ENCODE data around the gene PODN.

The PODN gene

DNA sequence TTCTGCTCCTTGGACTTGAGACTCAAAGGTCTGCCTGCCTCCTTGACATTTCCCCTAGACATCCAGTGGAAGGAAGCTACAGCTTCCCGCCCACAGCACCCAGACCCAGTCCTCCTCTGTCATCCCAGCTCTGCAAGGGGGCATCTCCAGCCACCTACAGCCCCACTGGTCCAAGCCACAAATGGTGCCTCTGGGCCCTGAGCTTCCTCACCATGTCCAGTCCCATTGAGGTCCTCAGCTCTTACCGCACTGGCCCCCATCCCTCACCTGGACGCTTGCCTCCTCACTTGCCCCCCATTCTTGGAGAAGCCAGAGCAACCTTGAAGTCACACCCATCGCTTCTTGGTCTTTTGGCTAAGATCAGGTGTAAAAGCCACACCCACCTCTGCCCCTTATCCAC lies 13.2 kb downstream of the PODN start:
- no peaks in the 10 kb centered on the region for H3K36me3 ChIP-seq (ENCODE audit: insufficient read depth, low read length)
- H3K27ac ChIP-seq (ENCODE audit: low read length): no peak overlapping the region
- H3K9me3 ChIP-seq (ENCODE audit: insufficient read depth, low read length, severe bottlenecking): no peaks in the 10 kb centered on the region
- TF ChIP-seq, protein P1, sequence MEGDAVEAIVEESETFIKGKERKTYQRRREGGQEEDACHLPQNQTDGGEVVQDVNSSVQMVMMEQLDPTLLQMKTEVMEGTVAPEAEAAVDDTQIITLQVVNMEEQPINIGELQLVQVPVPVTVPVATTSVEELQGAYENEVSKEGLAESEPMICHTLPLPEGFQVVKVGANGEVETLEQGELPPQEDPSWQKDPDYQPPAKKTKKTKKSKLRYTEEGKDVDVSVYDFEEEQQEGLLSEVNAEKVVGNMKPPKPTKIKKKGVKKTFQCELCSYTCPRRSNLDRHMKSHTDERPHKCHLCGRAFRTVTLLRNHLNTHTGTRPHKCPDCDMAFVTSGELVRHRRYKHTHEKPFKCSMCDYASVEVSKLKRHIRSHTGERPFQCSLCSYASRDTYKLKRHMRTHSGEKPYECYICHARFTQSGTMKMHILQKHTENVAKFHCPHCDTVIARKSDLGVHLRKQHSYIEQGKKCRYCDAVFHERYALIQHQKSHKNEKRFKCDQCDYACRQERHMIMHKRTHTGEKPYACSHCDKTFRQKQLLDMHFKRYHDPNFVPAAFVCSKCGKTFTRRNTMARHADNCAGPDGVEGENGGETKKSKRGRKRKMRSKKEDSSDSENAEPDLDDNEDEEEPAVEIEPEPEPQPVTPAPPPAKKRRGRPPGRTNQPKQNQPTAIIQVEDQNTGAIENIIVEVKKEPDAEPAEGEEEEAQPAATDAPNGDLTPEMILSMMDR (IDR thresholded peaks at IDR 0.05; ENCODE audit: borderline replicate concordance, extremely low read depth, low read length, poor library complexity, severe bottlenecking): no peak
- TF ChIP-seq EZH2 (IDR thresholded peaks at IDR 0.05; ENCODE audit: borderline replicate concordance, low read depth, low read length, severe bottlenecking): no peak
- H3K79me2 ChIP-seq (ENCODE audit: insufficient read depth, low read length): no peaks in the 10 kb centered on the region
- H3K4me2 ChIP-seq (ENCODE audit: insufficient read depth, low read length): no peak overlapping the region
- DNase-seq (no peak), ATAC-seq (ENCODE audit: insufficient read depth, low read depth) (no peak)
- H4K20me1 ChIP-seq (ENCODE audit: insufficient read depth, low read length): no peaks in the 10 kb centered on the region; the same call in 1 of the 2 replicates
- no peaks in the 10 kb centered on the region for H3K27me3 ChIP-seq (ENCODE audit: insufficient read depth, low read length, poor library complexity)
- H2AFZ ChIP-seq (ENCODE audit: low read depth, low read length): no peak overlapping the region
- H3K9ac ChIP-seq (ENCODE audit: low read depth, low read length): no peak overlapping the region
- H3K4me3 ChIP-seq (ENCODE audit: low read depth in 1 of 2, low read length in 2 of 2): no peak overlapping the region
- no peaks in the 10 kb centered on the region for H3K4me1 ChIP-seq (ENCODE audit: insufficient read depth, low read length)

DNA sequence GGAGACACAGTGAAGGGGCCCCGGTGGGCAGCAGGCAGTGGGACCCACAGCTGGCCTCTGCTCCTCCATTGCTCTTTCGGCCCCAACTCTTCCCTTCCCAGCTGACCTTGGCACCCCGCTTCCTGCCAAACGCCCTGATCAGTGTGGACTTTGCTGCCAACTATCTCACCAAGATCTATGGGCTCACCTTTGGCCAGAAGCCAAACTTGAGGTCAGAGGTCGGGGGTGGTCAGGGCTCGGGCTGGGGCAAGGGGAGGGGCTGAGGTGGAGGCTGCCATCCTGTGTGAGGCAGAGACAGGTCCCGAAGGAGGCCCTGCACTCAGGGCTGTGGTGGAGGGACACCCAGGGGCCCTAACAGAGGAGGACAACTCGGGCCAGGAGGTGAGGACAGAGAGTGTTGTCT lies 13.7 kb downstream of the PODN start:
- Histone ChIP-seq H2AFZ (ENCODE audit: low read depth, low read length) (no peak overlapping the region), H4K20me1 (ENCODE audit: insufficient read depth, low read length) (no peaks in the 10 kb centered on the region; the same call in 1 of the 2 replicates), H3K27ac (ENCODE audit: low read length) (no peak overlapping the region), H3K9me3 (ENCODE audit: insufficient read depth, low read length, severe bottlenecking) (no peaks in the 10 kb centered on the region), H3K4me3 (ENCODE audit: low read depth in 1 of 2, low read length in 2 of 2) (no peak overlapping the region), H3K36me3 (ENCODE audit: insufficient read depth, low read length) (no peaks in the 10 kb centered on the region), H3K27me3 (ENCODE audit: insufficient read depth, low read length, poor library complexity) (no peaks in the 10 kb centered on the region), H3K9ac (ENCODE audit: low read depth, low read length) (no peak overlapping the region), H3K4me2 (ENCODE audit: insufficient read depth, low read length) (no peak overlapping the region), H3K4me1 (ENCODE audit: insufficient read depth, low read length) (no peaks in the 10 kb centered on the region), H3K79me2 (ENCODE audit: insufficient read depth, low read length) (no peaks in the 10 kb centered on the region)
- TF ChIP-seq, protein P1 (IDR thresholded peaks at IDR 0.05; ENCODE audit: borderline replicate concordance, extremely low read depth, low read length, poor library complexity, severe bottlenecking): no peak
- no peak for TF ChIP-seq EZH2 (IDR thresholded peaks at IDR 0.05; ENCODE audit: borderline replicate concordance, low read depth, low read length, severe bottlenecking)
- ATAC-seq (ENCODE audit: insufficient read depth, low read depth): no peak
- DNase-seq: no peak

DNA sequence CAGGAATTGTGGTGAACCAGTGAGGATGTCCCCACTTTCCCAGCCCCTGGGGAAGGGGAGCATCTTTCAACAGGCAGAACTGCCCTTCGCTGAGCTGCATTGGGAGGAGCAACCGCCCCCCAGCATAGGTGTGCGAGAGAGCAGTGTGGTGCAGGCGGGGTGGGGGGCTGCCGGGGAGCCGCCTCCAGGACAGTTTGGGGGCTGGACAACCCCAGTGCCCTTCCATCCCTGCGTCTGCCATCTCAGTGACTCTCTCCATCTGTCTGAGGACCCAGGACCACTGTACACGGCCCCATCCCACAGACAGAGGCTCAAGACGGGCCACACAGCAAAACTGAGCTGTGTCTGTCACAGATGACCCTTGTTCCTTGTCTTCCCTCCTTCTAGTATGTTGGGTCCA lies 14.2 kb downstream of the PODN start:
- Histone ChIP-seq H3K36me3 (ENCODE audit: insufficient read depth, low read length) (no peaks in the 10 kb centered on the region), H4K20me1 (ENCODE audit: insufficient read depth, low read length) (no peaks in the 10 kb centered on the region; the same call in 1 of the 2 replicates), H3K4me3 (ENCODE audit: low read depth in 1 of 2, low read length in 2 of 2) (no peak overlapping the region), H2AFZ (ENCODE audit: low read depth, low read length) (no peak overlapping the region), H3K4me2 (ENCODE audit: insufficient read depth, low read length) (no peak overlapping the region), H3K9ac (ENCODE audit: low read depth, low read length) (no peak overlapping the region), H3K4me1 (ENCODE audit: insufficient read depth, low read length) (no peaks in the 10 kb centered on the region), H3K27me3 (ENCODE audit: insufficient read depth, low read length, poor library complexity) (no peaks in the 10 kb centered on the region), H3K9me3 (ENCODE audit: insufficient read depth, low read length, severe bottlenecking) (no peaks in the 10 kb centered on the region), H3K27ac (ENCODE audit: low read length) (no peak overlapping the region), H3K79me2 (ENCODE audit: insufficient read depth, low read length) (no peaks in the 10 kb centered on the region)
- TF ChIP-seq, protein P1 (IDR thresholded peaks at IDR 0.05; ENCODE audit: borderline replicate concordance, extremely low read depth, low read length, poor library complexity, severe bottlenecking): no peak
- TF ChIP-seq EZH2 (IDR thresholded peaks at IDR 0.05; ENCODE audit: borderline replicate concordance, low read depth, low read length, severe bottlenecking): no peak
- ATAC-seq (ENCODE audit: insufficient read depth, low read depth) (no peak), DNase-seq (no peak)
